HG02763 (cell line): Measurements from ENCODE around the gene TBC1D32.
A peak's percentile ranks its signal among the peaks of the same experiment; 100 is the strongest.
"Not testable (repeated sequence)": the region's sequence is repeated elsewhere in the genome, so short reads cannot be mapped to it uniquely, and the experiment has no call there.

Experiments used
- ATAC-seq: cut with Tn5 transposase; IDR thresholded peaks from one replicate; pipeline ENCODE4 v1.9.1; 2021; ENCODE audit warnings: mild to moderate bottlenecking, moderate library complexity; ENCODE audit not compliant: unreplicated experiment

Gene TBC1D32

DNA sequence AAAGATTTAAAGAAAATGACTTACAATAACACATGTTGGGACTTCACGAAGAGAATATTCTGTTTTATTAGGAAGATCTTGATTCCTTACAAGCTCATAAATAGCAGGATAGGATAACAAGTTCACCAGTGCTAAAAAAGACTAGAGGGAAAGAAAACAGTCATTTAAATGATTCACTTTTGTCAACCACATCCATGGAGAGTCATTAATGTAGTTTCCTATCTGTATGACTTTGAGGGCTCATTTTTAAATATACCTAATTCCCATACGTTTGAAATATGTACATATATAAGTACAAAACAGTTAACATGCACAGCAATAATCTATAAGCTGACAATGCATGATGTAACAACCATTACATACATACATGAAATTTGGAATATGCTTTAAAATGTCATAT is 111.1 kb downstream of the TBC1D32 start:
- ATAC-seq: no peak

- no peak for ATAC-seq
These were observed 111.6 kb downstream of the TBC1D32 start for GRCh38 chr6:121222656-121223055.

DNA sequence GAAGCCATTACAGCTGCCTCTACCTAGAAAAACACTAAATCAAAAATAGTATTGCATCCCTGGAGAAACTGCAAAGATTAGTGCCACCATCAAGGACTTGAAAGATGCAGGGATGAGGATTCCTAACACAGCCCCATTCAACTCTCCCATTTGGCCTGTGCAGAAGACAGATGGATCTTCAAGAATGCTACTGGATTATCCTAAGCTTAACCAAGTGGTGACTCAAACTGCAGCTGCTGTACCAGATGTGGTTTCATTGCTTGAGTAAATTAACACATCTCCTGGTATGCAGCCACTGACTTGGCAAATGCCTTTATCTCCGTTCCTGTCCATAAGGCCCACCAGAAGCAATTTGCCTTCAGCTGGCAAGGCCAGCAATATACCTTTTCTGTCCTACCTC is 117.4 kb downstream of the TBC1D32 start:
- ATAC-seq: no peak

GRCh38 chr6:121213341-121213740 is 120.9 kb downstream of the TBC1D32 start:
- ATAC-seq: not testable (repeated sequence)

GRCh38 chr6:121210943-121211342 is 123.3 kb downstream of the TBC1D32 start:
- no peak for ATAC-seq

- peak; percentile 78 for ATAC-seq
These were observed 128.7 kb downstream of the TBC1D32 start for GRCh38 chr6:121205569-121205968.

- no peak for ATAC-seq
These were observed 133.2 kb downstream of the TBC1D32 start for GRCh38 chr6:121201105-121201504.

DNA sequence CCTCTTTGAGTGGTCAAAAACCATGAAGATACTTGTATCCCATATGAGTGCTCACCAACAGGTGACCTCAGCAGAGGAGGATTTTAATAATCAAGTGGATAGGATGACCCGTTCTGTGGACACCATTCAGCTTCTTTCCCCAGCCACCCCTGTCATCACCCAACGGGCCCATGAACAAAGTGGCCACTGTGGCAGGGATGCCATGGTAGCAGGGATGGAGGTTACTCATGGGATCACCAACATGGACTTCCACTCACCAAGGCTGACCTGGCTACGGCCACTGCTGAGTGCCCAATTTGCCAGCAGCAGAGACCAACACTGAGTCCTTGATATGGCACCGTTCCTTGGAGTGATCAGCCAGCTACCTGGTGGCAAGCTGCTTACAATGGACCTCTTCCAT is 138.2 kb downstream of the TBC1D32 start:
- not testable (repeated sequence) for ATAC-seq

DNA sequence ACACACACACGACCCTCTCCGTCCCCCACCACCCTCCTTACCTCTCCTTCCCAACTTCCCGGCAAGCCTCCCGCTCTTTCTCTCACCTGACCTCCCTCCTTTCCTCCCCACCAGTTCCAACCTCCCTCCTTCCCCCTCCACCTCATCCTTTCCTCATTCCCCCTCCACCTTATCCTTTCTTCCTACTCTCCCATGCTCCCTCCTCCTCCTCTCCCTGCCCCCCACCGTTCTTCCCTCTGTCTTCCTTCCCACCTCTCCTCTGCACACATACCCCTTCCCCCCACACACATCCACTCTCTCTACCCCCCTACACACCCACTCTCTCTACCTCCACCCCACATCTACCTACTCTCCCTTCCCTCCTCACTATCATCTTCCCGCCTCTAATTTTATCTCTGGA is 144.2 kb downstream of the TBC1D32 start:
- no peak for ATAC-seq

- ATAC-seq: no peak
These were observed 145.9 kb downstream of the TBC1D32 start for GRCh38 chr6:121188356-121188755.

GRCh38 chr6:121187833-121188200 is 146.5 kb downstream of the TBC1D32 start:
- ATAC-seq: no peak

GRCh38 chr6:121187200-121187832 is 147.0 kb downstream of the TBC1D32 start:
- ATAC-seq: no peak

- no peak for ATAC-seq
These were observed 150.5 kb downstream of the TBC1D32 start for GRCh38 chr6:121183742-121184141.

GRCh38 chr6:121175827-121176226 is 158.5 kb downstream of the TBC1D32 start:
- ATAC-seq: no peak

DNA sequence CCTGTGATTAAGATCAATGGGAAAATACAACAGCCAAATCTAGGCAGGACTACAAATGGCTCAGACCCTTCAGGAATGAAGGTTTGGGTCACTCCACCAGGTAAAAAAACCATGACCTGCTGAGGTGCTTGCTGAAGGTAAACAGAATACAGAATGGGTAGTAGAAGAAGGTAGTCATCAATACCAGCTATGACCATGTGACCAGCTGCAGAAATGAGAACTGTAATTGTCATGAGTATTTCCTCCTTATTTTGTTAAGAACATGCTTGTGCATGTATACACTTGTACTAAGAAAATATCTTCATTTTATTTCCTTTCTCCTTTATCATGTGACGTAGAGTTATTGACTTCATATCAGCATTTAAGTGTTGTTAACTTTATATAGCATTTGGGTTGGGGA is 161.8 kb downstream of the TBC1D32 start:
- ATAC-seq: not testable (repeated sequence)

GRCh38 chr6:121171879-121172278 is 162.4 kb downstream of the TBC1D32 start:
- ATAC-seq: no peak

DNA sequence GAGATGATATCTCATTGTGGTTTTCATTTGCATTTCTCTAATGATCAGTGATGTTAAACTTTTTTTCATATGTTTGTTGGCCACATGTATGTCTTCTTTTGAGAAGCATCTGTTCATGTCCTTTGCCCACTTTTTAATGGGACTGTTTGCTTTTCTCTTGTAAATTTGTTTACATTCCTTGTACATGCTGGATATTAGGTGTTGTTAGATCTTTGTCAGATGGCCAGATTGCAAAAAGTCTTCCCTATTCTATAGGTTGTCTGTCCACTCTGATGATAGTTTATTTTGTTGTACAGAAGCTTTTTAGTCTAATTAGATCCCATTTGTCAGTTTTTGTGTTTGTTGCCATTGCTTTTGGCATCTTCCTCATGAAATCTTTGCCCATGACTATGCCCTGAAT is 172.4 kb downstream of the TBC1D32 start:
- no peak for ATAC-seq

DNA sequence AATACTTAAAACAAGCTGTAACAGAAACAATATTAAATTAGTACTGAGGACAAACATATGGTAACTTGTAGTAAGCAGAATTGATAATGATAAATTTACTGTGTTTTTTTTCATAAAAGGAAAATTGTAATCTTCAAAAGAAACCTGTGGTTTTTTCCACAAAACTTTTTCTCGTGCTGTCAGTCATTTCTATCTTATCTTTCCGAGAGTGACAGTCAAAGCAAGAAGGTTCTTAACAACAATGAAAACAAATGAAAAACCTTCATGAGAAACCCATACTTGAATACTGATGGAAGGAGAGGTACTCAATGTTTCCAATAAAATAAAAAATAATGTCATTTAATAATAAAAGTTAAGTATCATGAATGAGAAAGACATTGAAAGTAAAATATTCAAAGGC is 174.0 kb downstream of the TBC1D32 start:
- no peak for ATAC-seq

DNA sequence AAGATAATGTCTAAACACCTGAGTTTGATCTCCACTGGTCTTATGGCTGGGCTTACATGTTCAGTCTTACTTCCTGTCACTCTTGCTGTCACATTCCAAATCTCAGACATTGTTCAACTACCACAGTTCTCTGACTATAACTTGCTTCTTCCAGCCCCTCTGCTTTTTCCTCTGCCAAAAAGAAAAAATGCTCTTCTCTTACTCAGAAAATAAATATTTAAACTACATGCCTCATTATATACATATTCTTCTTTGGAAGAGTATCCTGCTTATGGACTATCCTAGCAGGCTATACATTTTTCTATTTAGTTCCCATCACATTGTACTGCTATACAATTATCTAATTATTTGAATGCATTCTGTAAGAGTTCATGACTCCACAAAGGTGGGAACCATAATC is 175.4 kb downstream of the TBC1D32 start:
- no peak for ATAC-seq

GRCh38 chr6:121158438-121158837 is 175.8 kb downstream of the TBC1D32 start:
- no peak for ATAC-seq

- ATAC-seq: no peak
These were observed 176.4 kb downstream of the TBC1D32 start for GRCh38 chr6:121157906-121158305.

GRCh38 chr6:121143476-121143875 is 190.8 kb downstream of the TBC1D32 start:
- no peak for ATAC-seq

DNA sequence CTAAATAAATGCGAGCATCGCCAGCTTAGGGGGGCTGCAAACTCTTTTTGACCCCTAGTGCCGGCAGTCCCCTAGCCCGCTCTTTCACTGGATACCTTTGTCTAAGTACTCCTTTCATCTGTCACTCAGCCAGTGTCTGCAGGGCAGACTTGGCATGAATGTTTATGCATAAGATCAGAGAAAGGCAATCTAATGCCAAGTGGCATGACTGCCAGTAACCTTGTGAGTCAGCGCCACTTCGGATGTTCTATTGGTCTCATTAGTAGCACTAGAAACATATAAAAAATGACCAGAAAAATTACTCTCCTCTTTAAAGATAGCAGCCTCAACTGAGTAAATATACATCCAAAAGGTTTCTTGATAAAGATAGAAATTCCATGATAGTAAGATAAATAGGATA is 192.2 kb downstream of the TBC1D32 start:
- no peak for ATAC-seq
